DOHH2 (cell line): ENCODE measurements around the gene WBP2.

ENCODE experiments used
- H3F3A ChIP-seq: fragments of 200-600 bp; sonication (generic), shearing (Covaris generic); 2 replicates; pipeline ENCODE4 v1.6.0; 2016; ENCODE audit warnings: antibody characterized with exemption, mild to moderate bottlenecking; ENCODE audit not compliant: control insufficient read depth, insufficient read depth
- H3K27ac ChIP-seq: fragments of 200-600 bp; sonication (generic); 2 replicates; pipeline ENCODE4 v1.5.1; 2014; ENCODE audit warnings: low read depth, mild to moderate bottlenecking, low read length, moderate library complexity
- H3K27me3 ChIP-seq: fragments of 200-600 bp; sonication (generic); 2 replicates; pipeline ENCODE4 v1.6.1; 2014; ENCODE audit warnings: mild to moderate bottlenecking, low read length, mixed read lengths; ENCODE audit not compliant: control insufficient read depth
- H3K36me3 ChIP-seq: fragments of 200-600 bp; sonication (generic); 2 replicates; pipeline ENCODE4 v1.6.1; 2014; ENCODE audit warnings: mild to moderate bottlenecking, low read length, moderate library complexity, mixed read lengths; ENCODE audit not compliant: control insufficient read depth
- H3K4me1 ChIP-seq: fragments of 200-600 bp; sonication (generic); 2 replicates; pipeline ENCODE4 v1.6.1; 2014; ENCODE audit warnings: mild to moderate bottlenecking, low read length, mixed read lengths; ENCODE audit not compliant: control insufficient read depth
- H3K4me2 ChIP-seq: fragments of 200-600 bp; sonication (generic); 2 replicates; pipeline ENCODE4 v1.6.0; 2014; ENCODE audit warnings: mild to moderate bottlenecking, low read length, moderate library complexity
- H3K4me3 ChIP-seq: fragments of 200-600 bp; sonication (generic); 2 replicates; pipeline ENCODE4 v1.5.1; 2014; ENCODE audit warnings: mild to moderate bottlenecking, low read length, mixed read lengths
- H3K79me2 ChIP-seq: fragments of 200-600 bp; sonication (generic); 2 replicates; pipeline ENCODE4 v1.6.1; 2014; ENCODE audit warnings: mild to moderate bottlenecking, low read length, mixed read lengths; ENCODE audit not compliant: control insufficient read depth
- H3K9me2 ChIP-seq: fragments of 200-600 bp; sonication (generic); replicated peaks from 2 replicates; pipeline ENCODE4 v1.6.1; 2014; ENCODE audit warnings: mild to moderate bottlenecking, low read length, mixed read lengths; ENCODE audit not compliant: control insufficient read depth
- H3K9me3 ChIP-seq: fragments of 200-600 bp; sonication (generic); 2 replicates; pipeline ENCODE4 v1.6.1; 2014; ENCODE audit warnings: antibody characterized with exemption, low read length, mixed read lengths; ENCODE audit not compliant: control insufficient read depth, insufficient read depth
- H4K20me1 ChIP-seq: fragments of 200-600 bp; sonication (generic); 2 replicates; pipeline ENCODE4 v1.6.0; 2014; ENCODE audit warnings: low read depth, mild to moderate bottlenecking, antibody characterized with exemption, low read length, moderate library complexity; ENCODE audit not compliant: control insufficient read depth, insufficient read depth
- CTCF ChIP-seq: fragments of 200-600 bp; sonication (generic); IDR thresholded peaks from one replicate; pipeline ENCODE4 v1.5.1; 2014; ENCODE audit warnings: antibody characterized with exemption, mild to moderate bottlenecking, low read depth, low read length; ENCODE audit not compliant: poor library complexity, severe bottlenecking
- EZH2phosphoT487 ChIP-seq: fragments of 200-600 bp; sonication (generic); IDR thresholded peaks from 2 replicates; pipeline ENCODE4 v1.6.1; 2017; ENCODE audit warnings: borderline replicate concordance, mild to moderate bottlenecking, antibody characterized with exemption, low read length, moderate library complexity, mixed read lengths

WBP2 gene

GRCh38 chr17:75875940-75876189 is 20.7 kb upstream of the WBP2 start:
- no peaks in the 10 kb centered on the region for H3K9me3 ChIP-seq
- H3F3A ChIP-seq: 0 out of 2 replicates have a peak, but pooled peaks cover 6% of the 10 kb centered on the region
- H3K4me3 ChIP-seq: peak overlapping the region; percentile 75
- H3K4me2 ChIP-seq: peak overlapping the region; percentile 98
- H3K4me1 ChIP-seq: peaks cover 40% of the 10 kb centered on the region
- H3K9me2 ChIP-seq: no peaks in the 10 kb centered on the region
- H3K79me2 ChIP-seq: peaks cover 15% of the 10 kb centered on the region
- peaks cover 8% of the 10 kb centered on the region for H3K27me3 ChIP-seq
- TF ChIP-seq CTCF: no peak
- no peak for TF ChIP-seq EZH2phosphoT487
- peaks cover 10% of the 10 kb centered on the region for H3K36me3 ChIP-seq
- no peaks in the 10 kb centered on the region for H4K20me1 ChIP-seq
- H3K27ac ChIP-seq: peak overlapping the region; percentile 80

- Histone ChIP-seq H3K36me3 (peaks cover 10% of the 10 kb centered on the region), H3K4me1 (peaks cover 40% of the 10 kb centered on the region), H3K27ac (peak overlapping the region; percentile 80), H4K20me1 (no peaks in the 10 kb centered on the region), H3K9me2 (no peaks in the 10 kb centered on the region), H3K9me3 (no peaks in the 10 kb centered on the region), H3F3A (0 out of 2 replicates have a peak, but pooled peaks cover 6% of the 10 kb centered on the region), H3K27me3 (peaks cover 8% of the 10 kb centered on the region), H3K4me3 (peak overlapping the region; percentile 75), H3K79me2 (peaks cover 15% of the 10 kb centered on the region), H3K4me2 (peak overlapping the region; percentile 98)
- TF ChIP-seq CTCF (no peak), EZH2phosphoT487 (no peak)
These were observed 20.2 kb upstream of the WBP2 start for GRCh38 chr17:75875182-75875939.

- H3K27ac ChIP-seq: no peak overlapping the region
- peaks cover 40% of the 10 kb centered on the region for H3K4me1 ChIP-seq
- H3K4me2 ChIP-seq: no peak overlapping the region
These were observed 19.4 kb upstream of the WBP2 start for GRCh38 chr17:75874323-75875181.

More at GRCh38 chr17:75874323-75875181, 19.4 kb upstream of the WBP2 start:
- TF ChIP-seq CTCF (no peak), EZH2phosphoT487 (no peak)
- no peaks in the 10 kb centered on the region for H4K20me1 ChIP-seq
- H3K79me2 ChIP-seq: peaks cover 15% of the 10 kb centered on the region
- H3K9me2 ChIP-seq: no peaks in the 10 kb centered on the region
- H3K4me3 ChIP-seq: no peak overlapping the region
- peaks cover 10% of the 10 kb centered on the region for H3K36me3 ChIP-seq
- H3K9me3 ChIP-seq: no peaks in the 10 kb centered on the region
- H3F3A ChIP-seq: 0 out of 2 replicates have a peak, but pooled peaks cover 5% of the 10 kb centered on the region
- H3K27me3 ChIP-seq: peaks cover 3% of the 10 kb centered on the region
